Hypothalamus (tissue), 51 donors: ENCODE measurements around the gene LDLRAD3.
"Not testable (repeated sequence)": the region's sequence is repeated elsewhere in the genome, so short reads cannot be mapped to it uniquely, and the experiment has no call there.

Source experiments
- DNase-seq, 51 donors: peaks; one replicate each; lab custom pipeline; 2025; lab: John Stamatoyannopoulos, UW

The LDLRAD3 gene

GRCh38 chr11:36037031-36037430 is 93.2 kb downstream of the LDLRAD3 start:
- peak in 6 of 51 donors; percentile 5 to 39 (median 26) for DNase-seq

- no peak for DNase-seq
These were observed 94.7 kb downstream of the LDLRAD3 start for GRCh38 chr11:36038541-36038940.

GRCh38 chr11:36039471-36039870 is 95.6 kb downstream of the LDLRAD3 start:
- DNase-seq, result no peak

GRCh38 chr11:36041988-36042611 is 98.2 kb downstream of the LDLRAD3 start:
- DNase-seq, result peak in 1 of 51 donors; percentile 27

GRCh38 chr11:36044636-36045035 is 100.8 kb downstream of the LDLRAD3 start:
- no peak for DNase-seq

- DNase-seq, result not testable (repeated sequence)
These were observed 102.1 kb downstream of the LDLRAD3 start for GRCh38 chr11:36045945-36046344.

GRCh38 chr11:36046932-36047331 is 103.1 kb downstream of the LDLRAD3 start:
- DNase-seq, result peak in 7 of 51 donors; percentile 11 to 21 (median 17)

- DNase-seq, result no peak
These were observed 103.5 kb downstream of the LDLRAD3 start for GRCh38 chr11:36047344-36047743.

GRCh38 chr11:36048496-36049247 is 104.8 kb downstream of the LDLRAD3 start:
- no peak for DNase-seq

GRCh38 chr11:36051235-36052144 is 107.6 kb downstream of the LDLRAD3 start:
- no peak for DNase-seq

GRCh38 chr11:36053281-36053680 is 109.4 kb downstream of the LDLRAD3 start:
- no peak for DNase-seq

- no peak for DNase-seq
These were observed 110.0 kb downstream of the LDLRAD3 start for GRCh38 chr11:36053862-36054261.

- DNase-seq, result no peak
These were observed 110.8 kb downstream of the LDLRAD3 start for GRCh38 chr11:36054628-36055027.

- peak in 1 of 51 donors; percentile 15 for DNase-seq
These were observed 112.4 kb downstream of the LDLRAD3 start for GRCh38 chr11:36056160-36056751.

- DNase-seq, result no peak
These were observed 113.6 kb downstream of the LDLRAD3 start for GRCh38 chr11:36057379-36058042.

GRCh38 chr11:36059660-36060059 is 115.8 kb downstream of the LDLRAD3 start:
- DNase-seq, result no peak

- DNase-seq, result no peak
These were observed 117.1 kb downstream of the LDLRAD3 start for GRCh38 chr11:36060926-36061325.

GRCh38 chr11:36061471-36061870 is 117.6 kb downstream of the LDLRAD3 start:
- no peak for DNase-seq

- DNase-seq, result no peak
These were observed 119.0 kb downstream of the LDLRAD3 start for GRCh38 chr11:36062796-36063365.

- no peak for DNase-seq
These were observed 121.6 kb downstream of the LDLRAD3 start for GRCh38 chr11:36065436-36065835.
